GM18951 (cell line): Measurements from ENCODE around the gene ATXN1L.
"Not testable (repeated sequence)": the region's sequence is repeated elsewhere in the genome, so short reads cannot be mapped to it uniquely, and the experiment has no call there.

ENCODE experiments used
- POLR2A ChIP-seq: IDR thresholded peaks from 4 replicates; pipeline ENCODE4 v1.6.1; 2011; ENCODE audit warnings: mild to moderate bottlenecking; ENCODE audit not compliant: insufficient read length, insufficient read depth; ENCODE audit errors: extremely low read depth
- in situ Hi-C: fragments of 300-500 bp; cut with MboI; formaldehyde crosslinking; loops from one replicate; pipeline ENCODE4 v1.12.0; 2022; ENCODE audit warnings: low sequenced_read_pairs, mixed read lengths, inconsistent platforms; ENCODE audit not compliant: unreplicated experiment

The ATXN1L gene

DNA sequence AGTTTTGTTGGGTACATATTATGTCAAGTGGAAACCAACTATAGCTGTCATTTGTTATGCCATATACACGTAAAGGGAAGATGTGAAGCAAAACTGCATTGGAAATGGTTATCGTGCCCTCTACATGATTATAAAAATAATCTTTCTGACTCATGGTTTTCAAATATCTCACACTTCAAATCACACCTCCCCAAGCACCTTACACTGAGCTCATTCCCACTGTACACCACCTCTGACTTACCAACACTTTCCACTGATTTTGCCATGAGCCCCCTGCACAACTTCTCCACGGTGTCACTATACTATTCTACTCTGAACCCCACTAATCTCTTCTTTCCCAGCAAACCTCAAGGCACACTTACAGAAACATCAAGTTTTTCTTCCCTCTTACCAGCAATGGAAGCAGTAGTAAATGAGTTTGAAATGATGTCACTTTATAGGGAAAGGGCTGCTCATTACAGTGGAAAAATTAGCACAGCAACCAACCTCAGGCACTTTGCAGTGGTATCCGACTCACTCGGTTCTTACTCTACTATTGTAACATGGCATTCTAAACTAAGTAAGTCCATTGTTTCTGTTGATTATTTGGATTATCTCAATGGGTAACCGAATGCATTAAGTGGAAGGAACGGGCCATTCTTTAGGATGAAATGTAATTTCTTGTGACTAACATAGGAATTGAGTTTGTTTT lies 19.5 kb downstream of the ATXN1L start:
- no peak for TF ChIP-seq POLR2A
- in situ Hi-C loops = no loop called here

DNA sequence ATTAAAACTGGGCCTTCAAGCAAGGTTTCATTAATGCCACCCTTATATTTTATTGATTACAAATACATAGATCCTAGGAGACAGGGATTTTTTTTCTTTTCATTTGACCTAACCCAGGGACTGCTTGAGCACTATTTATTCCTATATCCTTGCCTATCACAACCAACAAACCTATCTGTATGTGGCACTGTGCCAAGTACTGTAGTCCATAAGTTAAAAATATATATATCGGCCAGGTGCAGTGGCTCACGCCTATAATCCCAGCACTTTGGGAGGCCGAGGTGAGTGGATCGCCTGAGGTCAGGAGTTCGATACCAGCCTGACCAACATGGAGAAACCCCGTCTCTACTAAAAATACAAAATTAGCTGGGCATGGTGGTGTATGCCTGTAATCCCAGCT lies 21.4 kb downstream of the ATXN1L start:
- in situ Hi-C loops = not testable (repeated sequence)

DNA sequence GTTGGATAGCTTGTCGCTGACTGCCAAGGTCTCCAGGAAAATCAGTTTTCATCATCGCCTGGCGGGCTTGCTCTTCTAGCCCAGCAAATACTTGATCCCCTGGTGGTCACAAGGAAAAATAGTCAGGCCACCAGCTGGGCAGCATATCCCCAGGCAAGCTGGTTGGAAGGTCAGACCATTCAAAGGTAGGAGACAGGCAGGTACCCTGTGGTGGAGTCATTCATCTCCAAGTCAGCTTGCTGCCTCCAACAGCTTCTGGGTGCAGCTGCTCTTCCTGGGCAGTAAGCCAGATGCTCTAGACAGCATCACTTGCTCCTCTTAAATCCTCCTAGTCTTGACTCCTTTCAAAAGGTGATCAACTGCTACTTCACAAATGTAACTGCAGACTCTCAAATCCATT lies 22.2 kb downstream of the ATXN1L start:
- in situ Hi-C loops = no loop called here
- no peak for TF ChIP-seq POLR2A

DNA sequence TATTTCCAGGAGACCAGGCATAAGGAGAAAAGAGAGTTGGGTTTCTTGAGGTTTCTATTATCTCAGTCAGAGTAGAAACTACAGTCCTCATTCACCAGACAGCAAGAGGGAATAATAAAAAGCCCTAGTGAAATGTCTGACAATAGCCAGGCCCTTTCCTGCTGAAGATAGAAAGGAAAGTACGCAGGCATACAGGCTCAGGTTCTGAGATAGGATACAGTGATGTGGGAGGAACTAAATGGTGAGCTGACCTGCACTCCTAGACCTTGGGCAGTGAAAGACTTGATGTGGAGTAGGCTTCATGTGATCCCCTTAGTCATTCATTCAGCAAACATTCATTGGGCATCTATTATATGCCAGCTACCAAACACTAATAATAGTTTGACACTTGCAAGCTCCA lies 23.3 kb downstream of the ATXN1L start:
- no peak for TF ChIP-seq POLR2A
- in situ Hi-C loops = no loop called here

DNA sequence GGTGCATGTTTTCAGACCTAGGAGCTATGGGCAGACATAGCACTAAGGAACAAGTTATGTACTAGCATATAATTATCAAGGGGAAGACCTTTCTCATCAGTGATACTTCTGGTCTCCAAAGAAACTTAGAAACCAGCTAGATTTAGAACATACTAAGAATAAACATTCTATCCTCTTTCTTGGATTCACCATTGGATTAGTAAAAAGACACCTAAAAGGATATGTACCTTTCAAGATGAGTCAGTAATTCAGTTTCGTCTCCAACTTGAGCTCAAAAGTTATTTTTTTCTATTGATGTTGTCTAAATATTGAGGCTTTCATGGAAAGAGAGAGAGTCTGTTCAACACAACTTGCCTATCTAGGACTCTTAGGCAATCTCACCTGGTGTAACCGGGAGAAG lies 25.0 kb downstream of the ATXN1L start:
- in situ Hi-C loops = no loop called here
- TF ChIP-seq POLR2A = no peak

DNA sequence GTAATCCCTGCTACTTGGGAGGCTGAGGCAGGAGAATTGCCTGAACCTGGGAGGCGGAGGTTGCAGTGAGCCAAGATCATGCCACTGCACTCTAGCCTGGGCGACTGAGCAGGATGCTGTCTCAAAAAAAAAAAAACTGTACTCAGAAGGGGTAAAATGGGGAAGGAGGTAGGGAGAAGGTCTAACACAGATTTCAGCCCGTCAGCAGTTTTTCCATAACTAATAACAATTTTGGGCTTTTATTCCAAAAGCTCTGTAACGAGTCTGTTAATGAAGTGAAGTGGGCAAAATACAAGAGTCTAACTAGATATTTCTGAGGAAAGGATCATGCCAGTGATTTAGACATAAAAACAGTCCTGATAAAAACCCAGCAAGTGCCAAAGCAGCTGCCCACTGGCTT lies 27.4 kb downstream of the ATXN1L start:
- no peak for TF ChIP-seq POLR2A
- in situ Hi-C loops = no loop called here

DNA sequence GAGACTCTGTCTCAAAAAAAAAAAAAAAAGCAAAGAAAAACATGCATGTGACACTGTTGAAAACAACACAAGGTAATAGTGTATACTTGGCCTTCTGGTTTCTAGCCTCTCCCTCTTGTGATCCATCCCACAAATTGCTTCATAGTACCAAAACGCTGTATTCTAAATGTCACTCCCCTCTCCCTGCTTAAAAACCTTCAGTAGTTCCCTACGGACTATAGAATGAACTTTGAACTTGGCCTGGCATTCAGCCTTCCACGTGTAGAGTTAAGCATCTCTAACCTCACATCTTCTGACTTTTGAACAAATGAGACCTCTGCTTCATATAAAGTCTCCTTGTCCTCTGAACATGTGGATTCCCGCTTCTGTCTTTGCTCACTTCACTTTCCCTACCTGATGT lies 33.1 kb downstream of the ATXN1L start:
- no peak for TF ChIP-seq POLR2A

DNA sequence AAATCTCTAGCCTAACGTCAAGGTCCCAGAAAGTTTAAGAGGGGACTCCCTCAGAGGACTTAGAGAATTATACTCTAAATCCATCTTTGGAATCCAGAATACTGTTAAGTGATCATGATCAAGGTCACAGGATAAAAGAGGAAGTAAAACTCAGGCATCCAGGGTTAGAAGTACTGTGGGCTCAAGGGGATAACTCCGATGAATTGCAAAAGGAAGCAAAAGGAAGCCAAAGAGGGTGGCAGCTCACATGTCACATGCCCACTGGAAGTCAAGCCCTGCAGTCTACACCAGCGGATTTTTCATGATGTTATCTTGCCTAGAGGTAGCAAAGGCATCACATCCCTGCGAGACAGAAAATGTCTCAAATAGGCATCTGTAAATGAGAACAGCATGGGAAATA lies 34.4 kb downstream of the ATXN1L start:
- TF ChIP-seq POLR2A = no peak
- in situ Hi-C loops = no loop called here

More for the DNA sequence above, 33.1 kb downstream of the ATXN1L start:
- in situ Hi-C loops = no loop called here

DNA sequence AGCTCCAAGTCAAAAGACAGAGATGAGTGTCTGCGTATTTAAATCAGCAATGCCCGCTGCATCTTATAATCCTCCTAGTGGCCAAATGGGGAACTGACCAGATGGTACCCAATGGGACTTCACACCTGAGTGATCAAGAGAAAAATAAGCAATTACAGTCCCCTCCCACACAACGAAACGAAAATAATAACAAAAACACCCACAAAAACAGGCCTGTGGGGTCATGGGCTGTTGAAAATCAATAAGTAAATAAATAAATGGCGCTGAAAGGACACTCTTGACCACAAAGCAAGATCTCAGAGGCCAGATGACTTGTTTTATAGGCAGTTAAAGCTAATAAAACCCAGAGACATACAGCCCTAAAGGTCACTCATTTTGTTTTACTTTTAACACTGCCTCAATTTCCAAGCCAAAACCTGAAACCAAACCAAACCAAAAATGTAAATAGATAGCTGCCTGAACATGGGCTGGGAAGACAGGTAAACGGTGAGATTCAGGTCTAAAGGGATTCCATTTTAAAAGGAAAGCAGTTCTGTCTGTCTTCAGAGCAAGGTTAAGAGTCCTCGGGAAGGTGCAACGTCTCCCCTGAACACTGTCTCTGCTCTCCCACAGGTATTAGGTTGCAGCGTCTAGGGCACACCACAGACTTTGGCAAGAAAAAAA lies 36.9 kb downstream of the ATXN1L start:
- no peak for TF ChIP-seq POLR2A
- in situ Hi-C loops = no loop called here

DNA sequence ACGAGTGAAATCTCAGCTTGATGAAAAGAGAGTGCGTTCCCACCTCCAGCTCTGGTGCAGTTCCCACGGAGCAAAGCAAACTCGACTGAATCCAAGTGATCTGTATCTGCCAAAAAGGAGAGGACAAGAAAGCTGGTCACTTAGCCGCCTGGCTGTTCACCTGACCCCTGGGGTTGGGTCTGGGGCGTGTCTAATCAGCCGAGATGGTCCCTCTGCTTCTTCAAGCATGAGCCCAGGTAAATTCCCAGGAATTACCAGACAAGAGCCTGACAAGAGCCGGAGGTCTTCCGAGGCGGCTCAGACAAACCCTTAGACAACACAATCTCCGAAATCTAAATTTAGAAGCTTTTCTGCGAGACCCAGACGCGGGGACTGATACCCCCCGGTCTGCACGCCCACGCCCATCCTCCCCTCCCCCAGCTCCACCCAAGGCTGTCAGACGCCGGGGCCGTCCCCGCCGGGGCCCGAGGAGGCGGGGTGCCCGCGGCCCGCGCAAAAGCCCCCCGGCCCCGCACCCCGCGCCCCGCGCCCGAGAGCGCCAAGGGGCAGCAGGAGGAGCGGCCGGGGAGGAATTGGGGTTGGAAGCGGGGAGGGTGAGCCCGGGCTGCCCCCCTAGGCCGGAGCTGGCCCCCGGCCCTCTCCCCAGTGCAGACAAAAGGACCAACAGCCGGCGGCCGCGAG lies 37.5 kb downstream of the ATXN1L start:
- in situ Hi-C loops = no loop called here
- no peak for TF ChIP-seq POLR2A

DNA sequence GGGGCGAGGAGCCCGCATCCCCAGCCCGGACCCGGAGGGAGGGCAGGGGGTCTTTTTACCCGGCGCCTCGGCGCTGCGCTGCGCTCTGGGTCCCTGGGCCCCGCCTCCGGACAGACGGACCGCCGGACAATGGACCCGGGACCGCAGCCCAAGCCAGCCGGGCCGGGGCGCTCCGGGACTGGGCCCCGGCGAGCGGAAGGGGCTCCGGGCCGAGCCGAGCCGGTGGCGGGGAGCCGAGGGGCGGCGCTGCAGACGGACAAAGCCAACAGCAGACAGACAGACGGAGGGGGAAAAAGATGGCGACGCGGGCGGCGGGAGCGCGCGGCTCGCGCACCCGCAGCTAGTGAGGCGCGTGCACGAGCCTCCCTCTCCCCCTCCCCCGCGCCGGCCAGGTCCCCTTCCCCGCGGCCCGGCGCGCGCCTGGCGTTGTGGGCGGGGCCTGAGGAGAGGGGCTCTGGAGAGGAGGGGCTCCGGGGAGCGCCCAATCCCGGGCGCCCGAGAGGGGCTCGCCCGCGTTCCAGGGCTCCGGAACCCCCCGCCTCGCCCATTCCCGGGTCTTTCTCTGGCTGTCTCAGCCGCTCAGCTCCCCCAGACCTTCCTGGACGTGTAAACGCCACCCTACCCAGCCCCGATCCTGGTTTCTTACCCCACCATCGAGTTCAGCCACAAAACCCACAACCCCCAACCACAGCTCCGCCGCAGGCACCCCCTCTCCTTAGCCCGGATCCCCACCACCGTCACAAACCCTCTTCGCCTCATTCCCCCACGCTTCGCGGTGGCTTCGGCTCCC lies 38.3 kb downstream of the ATXN1L start, which contains the start of gene ZNF821:
Gene ZNF821 (minus strand): TSS at position 334 of the 790 bp plus-strand sequence. CDS start 4,236 bp downstream, outside the sequence.
- peak; percentile 50 for TF ChIP-seq POLR2A

DNA sequence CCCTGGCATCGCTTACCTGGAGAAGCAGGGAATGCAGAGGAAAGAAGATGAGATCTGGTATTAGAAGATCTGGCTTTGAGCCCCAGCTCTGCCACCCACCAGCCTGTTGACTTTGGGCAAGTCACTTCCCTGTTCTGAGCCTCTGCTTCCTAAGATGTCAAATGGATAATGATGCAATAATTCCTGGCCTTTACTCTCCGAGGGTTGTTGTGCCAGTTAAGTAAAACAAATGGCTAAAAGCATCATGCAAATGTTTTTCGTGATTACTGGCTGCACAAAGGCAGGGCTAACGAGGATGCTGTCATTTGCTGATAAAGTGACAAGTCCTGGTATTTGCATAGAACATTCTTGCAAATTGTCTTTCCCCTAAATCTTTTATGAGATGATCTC lies 39.5 kb downstream of the ATXN1L start:
- in situ Hi-C loops = no loop called here
- no peak for TF ChIP-seq POLR2A

More for the DNA sequence above, 38.3 kb downstream of the ATXN1L start, which contains the start of gene ZNF821:
- in situ Hi-C loops = no loop called here

DNA sequence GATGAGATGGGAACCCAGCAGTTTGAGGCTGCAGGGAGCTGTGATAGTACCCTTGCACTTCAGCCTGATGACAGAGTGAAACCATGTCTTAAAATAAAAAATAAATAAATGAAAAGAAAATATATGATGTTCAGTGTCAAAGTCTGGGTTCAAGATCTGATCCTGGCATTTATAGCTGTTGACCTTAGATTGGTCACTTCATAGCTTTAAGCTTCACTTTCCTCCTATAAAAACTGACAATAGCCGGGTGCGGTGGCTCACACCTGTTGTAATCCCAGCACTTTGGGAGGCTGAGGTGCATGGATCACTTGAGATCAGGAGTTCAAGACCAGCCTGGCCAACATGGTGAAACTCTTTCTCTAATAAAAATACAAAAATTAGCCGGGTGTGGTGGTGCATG lies 43.4 kb downstream of the ATXN1L start:
- in situ Hi-C loops = no loop called here
- no peak for TF ChIP-seq POLR2A
